GM18517 (cell line): ENCODE measurements around the gene SLC37A4.

ENCODE experiments used
- ATAC-seq: cut with Tn5 transposase; IDR thresholded peaks from one replicate; pipeline ENCODE4 v1.9.1; 2021; ENCODE audit warnings: mild to moderate bottlenecking, moderate library complexity; ENCODE audit not compliant: unreplicated experiment

SLC37A4 gene

DNA sequence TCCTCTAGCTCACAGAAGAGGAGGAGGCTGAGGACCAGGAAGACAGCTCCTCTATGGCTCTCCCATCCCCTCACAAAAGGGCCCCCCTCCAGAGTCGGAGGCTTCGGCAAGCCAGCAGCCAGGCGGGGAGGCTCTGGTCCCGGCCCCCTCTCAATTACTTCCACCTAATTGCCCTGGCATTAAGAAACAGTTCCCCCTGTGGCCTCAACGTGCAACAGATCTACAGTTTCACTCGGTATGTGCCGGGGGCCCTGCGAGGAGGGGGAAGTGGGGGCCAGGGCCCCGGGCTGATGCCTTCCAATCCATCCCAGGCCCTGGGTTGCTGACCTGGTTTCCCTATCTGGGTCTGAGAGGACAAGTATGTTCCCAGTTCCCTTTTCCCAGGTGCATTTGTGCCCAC lies 51.2 kb downstream of the SLC37A4 start:
- ATAC-seq = no peak

GRCh38 chr11:118975771-118976709 lies 54.6 kb downstream of the SLC37A4 start:
- no peak for ATAC-seq
